ENCODE measurements around the gene PYURF.

Gene PYURF

DNA sequence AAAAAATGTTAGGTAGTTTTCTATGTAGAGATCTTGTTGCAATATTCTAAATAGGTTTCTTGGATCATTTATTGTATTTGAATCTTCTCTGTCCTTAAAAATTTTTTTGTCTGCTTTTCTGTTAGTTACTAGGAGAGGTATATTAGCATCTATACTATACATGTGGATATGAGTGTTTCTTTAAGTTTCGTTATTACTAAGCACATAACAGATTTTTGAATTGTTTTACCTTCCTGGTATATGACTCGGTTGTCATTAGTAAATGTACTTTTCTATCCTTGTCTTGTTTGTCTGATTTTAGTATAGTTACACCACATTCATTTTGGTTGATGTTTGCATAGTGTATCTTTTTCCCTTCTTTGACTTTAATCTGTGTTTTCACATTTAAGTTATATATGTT, 20.2 kb downstream of the PYURF start:
- no peak for DNase-seq

DNA sequence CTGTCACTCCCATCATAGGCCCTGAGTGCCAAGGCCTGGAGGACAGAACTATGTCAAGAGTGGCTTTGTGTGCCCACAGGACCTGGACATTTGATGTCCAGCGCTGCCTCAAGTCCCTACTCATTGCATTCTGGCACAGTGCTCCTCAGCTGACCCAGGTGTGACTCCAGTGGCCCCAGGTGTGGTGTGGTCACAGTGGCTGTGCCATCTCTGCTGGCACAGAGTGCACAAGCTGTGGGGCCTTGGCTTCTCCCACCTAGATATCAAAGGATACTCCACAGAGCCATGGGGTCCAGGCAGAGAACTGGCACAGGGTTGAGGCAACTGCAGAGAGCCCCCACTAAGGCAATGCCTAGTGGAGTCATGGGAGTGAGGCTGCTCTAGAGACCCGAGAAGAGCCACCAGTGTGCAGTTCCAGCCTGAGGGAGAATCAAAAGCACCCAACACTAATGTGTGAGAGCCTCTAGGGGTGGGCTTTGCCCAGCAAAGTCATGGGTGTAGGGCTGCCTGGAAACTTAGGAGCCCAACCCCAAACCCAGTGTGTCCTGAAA, 25.6 kb downstream of the PYURF start:
- no peak for DNase-seq

GRCh38 chr4:88489100-88489761, 34.3 kb downstream of the PYURF start:
- no peak for DNase-seq

DNA sequence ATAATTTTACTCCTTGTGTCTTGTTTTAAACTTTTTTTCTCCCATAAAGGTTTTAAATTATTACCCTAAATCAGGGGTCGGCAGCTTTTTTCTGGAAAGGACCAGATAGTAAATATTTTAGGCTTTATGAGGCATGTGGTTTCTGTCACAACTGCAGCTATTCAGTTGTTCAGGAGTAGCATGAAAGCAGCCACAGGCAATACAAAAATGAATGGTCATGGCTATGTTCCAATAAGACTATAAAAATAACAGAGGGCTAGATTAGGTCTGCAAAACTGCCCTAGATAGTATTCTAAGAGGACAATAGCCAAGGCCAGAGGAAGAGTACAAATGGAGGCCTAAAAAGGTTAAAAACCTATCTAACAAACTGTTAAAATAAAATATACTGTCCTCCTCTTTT, 42.0 kb downstream of the PYURF start:
- DNase-seq: no peak

GRCh38 chr4:88478247-88478646, 45.3 kb downstream of the PYURF start:
- no peak for DNase-seq

- no peak for DNase-seq
Observed at GRCh38 chr4:88477229-88477860, 46.2 kb downstream of the PYURF start.
